A673 (cell line): Measurements from ENCODE around the gene SEMA3A. TPM values are rescaled to one million over a fixed set of nuclear protein-coding genes. Genes with fewer than 3 reads are reported as not detected.

ENCODE experiments used
- BruUV-seq: library from RNA; stranded (reverse); fragments of 400-500 nt; replicated peaks from 2 replicates; lab custom pipeline; 2021; lab: Mats Ljungman, UMichigan
- CTCF ChIA-PET: fragments of 300-600 bp; sonication (Branson Sonifier 250); formaldehyde crosslinking; loops from one replicate; lab custom pipeline; 2022; ENCODE audit warnings: antibody characterized with exemption; lab: Charles Lee
- POLR2A ChIA-PET: fragments of 300-600 bp; sonication (Branson Sonifier 250); formaldehyde crosslinking; loops from one replicate; lab custom pipeline; 2022; ENCODE audit warnings: antibody characterized with exemption; ENCODE audit not compliant: low non-redundant PET; lab: Charles Lee
- DNase-seq: peaks from one replicate; pipeline ENCODE4 v3.0.0-alpha.2; 2015; ENCODE audit warnings: low spot score
- H3K27ac ChIP-seq: fragments of 200-600 bp; sonication (generic); 2 replicates; pipeline ENCODE4 v1.5.1; 2016; ENCODE audit warnings: mixed run types, low read depth, mild to moderate bottlenecking, mixed read lengths, antibody characterized with exemption, low read length; ENCODE audit not compliant: poor library complexity, severe bottlenecking
- H3K27me3 ChIP-seq: fragments of 200-600 bp; sonication (generic); replicated peaks from 2 replicates; pipeline ENCODE4 v1.6.1; 2017; ENCODE audit warnings: mixed run types, low read depth, mild to moderate bottlenecking, mixed read lengths, antibody characterized with exemption, low read length; ENCODE audit not compliant: insufficient read depth, poor library complexity
- H3K36me3 ChIP-seq: fragments of 200-600 bp; sonication (generic); 2 replicates; pipeline ENCODE4 v1.6.1; 2016; ENCODE audit warnings: mixed run types, mild to moderate bottlenecking, mixed read lengths, antibody characterized with exemption, low read length; ENCODE audit not compliant: insufficient read depth, poor library complexity, severe bottlenecking
- H3K4me1 ChIP-seq: fragments of 200-600 bp; sonication (generic); 2 replicates; pipeline ENCODE4 v1.6.1; 2017; ENCODE audit warnings: mixed run types, mild to moderate bottlenecking, mixed read lengths, antibody characterized with exemption, low read length; ENCODE audit not compliant: insufficient read depth, poor library complexity, severe bottlenecking
- H3K4me3 ChIP-seq: fragments of 200-600 bp; sonication (generic); 2 replicates; pipeline ENCODE4 v1.5.1; 2016; ENCODE audit warnings: low read depth, mixed run types, mild to moderate bottlenecking, mixed read lengths, low read length; ENCODE audit not compliant: poor library complexity, severe bottlenecking
- H3K9me3 ChIP-seq: fragments of 200-600 bp; sonication (generic); 2 replicates; pipeline ENCODE4 v1.6.1; 2016; ENCODE audit warnings: mixed run types, low read depth, mild to moderate bottlenecking, mixed read lengths, antibody characterized with exemption, low read length; ENCODE audit not compliant: poor library complexity, severe bottlenecking
- CTCF ChIP-seq: fragments of 300-800, 200-600 bp; sonication (generic); conservative IDR thresholded peaks from 2 replicates; pipeline ENCODE4 v1.5.1; 2017; ENCODE audit warnings: low read depth, mild to moderate bottlenecking, antibody characterized with exemption, low read length, moderate library complexity, mixed read lengths
- EZH2 ChIP-seq: fragments of 200-600 bp; sonication (generic); IDR thresholded peaks from 2 replicates; pipeline ENCODE4 v1.6.1; 2017; ENCODE audit warnings: borderline replicate concordance, low read depth, mild to moderate bottlenecking, mixed read lengths, antibody characterized with exemption, low read length; ENCODE audit not compliant: poor library complexity, severe bottlenecking
- intact Hi-C: fragments of 100-400 bp; cut with micrococcal nuclease; formaldehyde crosslinking; loops from one replicate; pipeline ENCODE4 v1.10.0; 2022; ENCODE audit not compliant: unreplicated experiment
- total RNA-seq: library from RNA; stranded (reverse); gene quantifications from 2 replicates; pipeline ENCODE4 v1.2.3, GENCODE V29; 2021

Gene SEMA3A
- total RNA-seq, 1 experiment from 2014 or later = 22.8 TPM

- no peaks in the 10 kb centered on the region for H3K36me3 ChIP-seq
- H3K4me3 ChIP-seq = no peak overlapping the region
- no TSS peak for BruUV-seq
- no peaks in the 10 kb centered on the region for H3K27me3 ChIP-seq
- ChIA-PET POLR2A (interaction anchor here (0.6 kb wide), 1 partner anchor 1024 kb away, joined by 4 read pairs; no protein-coding TSS in a partner anchor), CTCF (no interaction called here)
- no peak for TF ChIP-seq CTCF
- no peak for TF ChIP-seq EZH2
- H3K27ac ChIP-seq = no peak overlapping the region
- peaks cover 5% of the 10 kb centered on the region for H3K4me1 ChIP-seq
- intact Hi-C loops = no loop called here
- DNase-seq = no peak
- H3K9me3 ChIP-seq = peaks cover 3% of the 10 kb centered on the region
Observed at GRCh38 chr7:83985821-83986220, 208.8 kb downstream of the SEMA3A start.

DNA sequence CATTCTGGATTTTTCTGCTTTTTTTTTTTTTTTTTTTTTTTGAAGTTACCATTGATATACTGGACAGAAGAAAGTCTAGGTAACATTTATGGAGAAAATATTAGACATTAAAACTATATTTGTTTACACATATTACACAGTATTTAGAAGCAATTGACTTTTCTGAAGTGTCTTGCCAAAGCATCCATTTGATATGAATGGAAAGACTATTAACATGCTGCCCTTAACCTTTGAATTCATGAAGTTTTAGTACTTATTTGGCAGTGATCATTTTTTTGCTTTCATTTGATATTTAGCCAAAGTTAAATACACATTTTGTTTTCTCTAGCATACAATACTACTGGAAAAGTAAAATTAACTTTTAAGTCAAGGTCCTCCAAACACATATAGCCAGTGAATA, 210.0 kb downstream of the SEMA3A start:
- Histone ChIP-seq H3K9me3 (peaks cover 3% of the 10 kb centered on the region), H3K4me3 (no peak overlapping the region), H3K27me3 (no peaks in the 10 kb centered on the region), H3K36me3 (no peaks in the 10 kb centered on the region), H3K4me1 (peaks cover 5% of the 10 kb centered on the region), H3K27ac (no peak overlapping the region)
- DNase-seq = no peak
- POLR2A ChIA-PET = no interaction called here
- CTCF ChIA-PET = no interaction called here
- TF ChIP-seq EZH2 = no peak
- no peak for TF ChIP-seq CTCF
- intact Hi-C loops = no loop called here
- no TSS peak for BruUV-seq

GRCh38 chr7:83984076-83984475, 210.5 kb downstream of the SEMA3A start:
- Histone ChIP-seq H3K27ac (no peak overlapping the region), H3K4me3 (no peak overlapping the region), H3K9me3 (peaks cover 3% of the 10 kb centered on the region), H3K27me3 (no peaks in the 10 kb centered on the region), H3K4me1 (peaks cover 5% of the 10 kb centered on the region), H3K36me3 (no peaks in the 10 kb centered on the region)
- no TSS peak for BruUV-seq
- TF ChIP-seq CTCF = no peak
- TF ChIP-seq EZH2 = no peak
- intact Hi-C loops = no loop called here
- POLR2A ChIA-PET = no interaction called here
- no peak for DNase-seq
- CTCF ChIA-PET = no interaction called here
